Measurements from ENCODE around the gene C18orf32. TPM values are rescaled to one million over a fixed set of nuclear protein-coding genes. Genes with fewer than 3 reads are reported as not detected.
"Not testable (repeated sequence)": the region's sequence is repeated elsewhere in the genome, so short reads cannot be mapped to it uniquely, and the experiment has no call there.

The C18orf32 gene
- total and polyA plus RNA-seq, 5 donors from 2014 or later: 34.8 to 108 (median 92.5) TPM

DNA sequence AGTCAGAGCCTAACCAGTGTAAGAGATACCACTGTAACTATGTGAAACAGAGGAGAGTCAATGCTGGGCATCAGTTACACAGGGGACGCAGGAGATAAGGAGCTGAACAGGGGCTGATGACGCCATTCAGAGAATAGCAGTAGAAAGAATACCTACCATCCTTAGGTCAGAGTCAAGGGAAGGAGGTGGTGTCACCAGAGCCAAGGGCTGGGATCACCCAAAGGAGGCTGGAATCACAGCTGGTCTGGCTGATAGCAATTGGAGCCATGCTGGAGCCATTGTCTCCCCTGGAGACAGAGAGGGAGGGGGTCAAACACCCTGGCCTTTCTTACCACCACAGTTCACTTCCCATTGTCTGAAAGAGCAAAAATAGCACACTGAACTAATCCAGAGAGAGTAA lies 37.3 kb upstream of the C18orf32 start:
- DNase-seq (no peak), ATAC-seq (ENCODE audit: low read depth in 2 of 2) (no peak)
- H3K36me3 ChIP-seq (ENCODE audit: control insufficient read depth, insufficient read depth, low read length): no peaks in the 10 kb centered on the region
- no peaks in the 10 kb centered on the region for H3K9me3 Mint-ChIP-seq
- H3K4me3 Mint-ChIP-seq: no peak overlapping the region
- peaks cover 16% of the 10 kb centered on the region for H3K27me3 Mint-ChIP-seq
- no peak overlapping the region for H3K27ac Mint-ChIP-seq
- H3K9me3 ChIP-seq (ENCODE audit: control insufficient read depth in 2 of 2, low read length in 2 of 2): no peaks in the 10 kb centered on the region
- no peak overlapping the region for H3K4me3 ChIP-seq (ENCODE audit: low read depth, low read length)
- H3K4me1 Mint-ChIP-seq: no peaks in the 10 kb centered on the region
- H3K4me1 ChIP-seq (ENCODE audit: control insufficient read depth, insufficient read depth, low read length, poor library complexity, severe bottlenecking): no peaks in the 10 kb centered on the region
- no peak overlapping the region for H3K27ac ChIP-seq (ENCODE audit: insufficient read depth, low read length, poor library complexity, severe bottlenecking)
- H3K27me3 ChIP-seq (ENCODE audit: control insufficient read depth, insufficient read depth, low read length): peaks cover 4% of the 10 kb centered on the region
- no peaks in the 10 kb centered on the region for H3K36me3 Mint-ChIP-seq

DNA sequence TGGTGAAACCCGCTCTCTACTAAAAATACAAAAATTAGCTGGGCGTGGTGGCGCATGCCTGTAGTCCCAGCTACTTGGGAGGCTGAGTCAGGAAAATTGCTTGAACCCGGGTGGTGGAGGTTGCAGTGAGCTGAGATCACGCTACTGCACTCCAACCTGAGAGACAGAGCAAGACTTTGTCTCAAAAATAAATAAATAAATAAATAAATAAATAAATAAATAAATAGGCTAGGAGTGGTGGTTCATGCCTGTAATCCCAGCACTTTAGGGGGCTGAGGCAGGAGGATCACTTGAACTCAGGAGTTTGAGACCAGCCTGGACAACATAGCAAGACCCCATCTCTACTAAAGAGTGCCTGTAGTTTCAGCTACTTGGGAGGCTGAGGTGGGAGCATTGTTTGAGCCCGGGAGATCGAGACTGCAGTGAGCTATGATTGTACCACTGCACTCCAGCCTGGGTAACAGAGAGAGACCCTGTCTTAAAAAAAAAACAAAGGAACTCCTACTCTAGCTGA lies 36.6 kb upstream of the C18orf32 start:
- H3K4me3 Mint-ChIP-seq; H3K27ac ChIP-seq (ENCODE audit: insufficient read depth, low read length, poor library complexity, severe bottlenecking); DNase-seq; H3K36me3 Mint-ChIP-seq; H3K9me3 Mint-ChIP-seq; H3K27me3 ChIP-seq (ENCODE audit: control insufficient read depth, insufficient read depth, low read length); H3K4me3 ChIP-seq (ENCODE audit: low read depth, low read length); H3K4me1 Mint-ChIP-seq; ATAC-seq (ENCODE audit: low read depth in 2 of 2); H3K9me3 ChIP-seq (ENCODE audit: control insufficient read depth in 2 of 2, low read length in 2 of 2); H3K4me1 ChIP-seq (ENCODE audit: control insufficient read depth, insufficient read depth, low read length, poor library complexity, severe bottlenecking); H3K36me3 ChIP-seq (ENCODE audit: control insufficient read depth, insufficient read depth, low read length); H3K27ac Mint-ChIP-seq: not testable (repeated sequence)
- peaks cover 20% of the 10 kb centered on the region for H3K27me3 Mint-ChIP-seq

DNA sequence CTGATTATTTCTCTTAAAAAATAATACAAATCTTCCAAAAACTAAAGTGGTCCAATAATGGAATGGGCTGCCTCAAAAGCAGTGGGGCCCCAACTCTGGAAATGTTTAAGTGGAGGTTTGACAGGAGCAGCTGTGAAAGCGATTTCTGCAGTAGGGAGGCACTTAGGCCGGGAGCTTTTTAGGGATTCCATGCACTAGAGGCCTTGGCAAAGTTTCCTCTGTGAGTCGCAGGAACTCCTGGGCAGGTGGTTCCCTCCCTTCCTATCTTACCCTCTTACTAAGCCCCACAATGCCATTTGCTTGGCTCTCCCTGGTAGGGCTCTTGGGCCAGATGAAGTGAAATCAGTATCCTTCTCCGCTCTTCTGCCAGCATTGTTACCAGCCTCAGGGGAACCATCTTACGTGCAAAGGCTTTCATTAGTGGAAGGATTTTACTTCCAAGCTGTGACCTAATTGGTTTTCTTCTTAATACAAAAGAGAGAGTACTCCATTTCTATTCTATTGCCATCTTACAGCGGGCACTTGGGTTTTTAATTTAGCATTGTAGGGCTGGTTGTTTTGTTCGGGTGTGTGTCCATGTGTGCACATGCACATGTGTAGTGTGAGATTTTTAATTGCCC lies 34.3 kb upstream of the C18orf32 start:
- Histone ChIP-seq H3K27me3 (ENCODE audit: control insufficient read depth, insufficient read depth, low read length) (no peaks in the 10 kb centered on the region), H3K27ac (ENCODE audit: insufficient read depth, low read length, poor library complexity, severe bottlenecking) (no peak overlapping the region), H3K9me3 (ENCODE audit: control insufficient read depth in 2 of 2, low read length in 2 of 2) (no peaks in the 10 kb centered on the region), H3K4me3 (ENCODE audit: low read depth, low read length) (no peak overlapping the region), H3K36me3 (ENCODE audit: control insufficient read depth, insufficient read depth, low read length) (no peaks in the 10 kb centered on the region), H3K4me1 (ENCODE audit: control insufficient read depth, insufficient read depth, low read length, poor library complexity, severe bottlenecking) (no peaks in the 10 kb centered on the region)
- Mint-ChIP-seq H3K27me3 (peaks cover 11% of the 10 kb centered on the region), H3K36me3 (no peaks in the 10 kb centered on the region), H3K4me3 (no peak overlapping the region), H3K27ac (no peak overlapping the region), H3K4me1 (peaks cover 0 to 4% (median 0%) of the 10 kb centered on the region in 4 donors), H3K9me3 (no peaks in the 10 kb centered on the region)
- ATAC-seq (ENCODE audit: low read depth in 2 of 2) (no peak), DNase-seq (no peak)

DNA sequence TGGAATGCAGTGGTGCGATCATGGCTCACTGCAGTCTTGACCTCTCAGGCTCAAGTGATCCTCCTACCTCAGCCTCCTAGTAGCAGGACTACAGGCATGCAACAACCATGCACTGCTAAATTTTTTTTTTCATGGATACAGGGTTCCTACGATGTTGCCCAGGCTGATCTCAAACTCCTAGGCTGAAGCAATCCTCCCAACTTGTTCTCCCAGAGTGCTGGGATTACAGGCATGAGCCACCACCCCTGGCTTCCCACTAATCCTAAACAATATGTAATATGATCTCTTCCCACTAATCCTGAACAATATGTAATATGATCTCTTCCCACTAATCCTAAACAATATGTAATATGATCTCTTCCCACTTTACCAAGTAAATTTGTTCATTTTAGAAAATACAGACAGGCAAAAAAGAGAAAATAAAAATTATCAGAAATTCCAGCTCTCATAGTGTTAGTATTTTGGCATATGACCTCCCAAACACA lies 33.7 kb upstream of the C18orf32 start:
- H3K4me1 ChIP-seq (ENCODE audit: control insufficient read depth, insufficient read depth, low read length, poor library complexity, severe bottlenecking): no peaks in the 10 kb centered on the region
- Mint-ChIP-seq H3K4me3 (no peak overlapping the region), H3K9me3 (no peaks in the 10 kb centered on the region), H3K36me3 (no peaks in the 10 kb centered on the region), H3K27me3 (peaks cover 11% of the 10 kb centered on the region), H3K27ac (no peak overlapping the region), H3K4me1 (peaks cover 0 to 6% (median 0%) of the 10 kb centered on the region in 4 donors)
- DNase-seq (no peak), ATAC-seq (ENCODE audit: low read depth in 2 of 2) (no peak)
- no peaks in the 10 kb centered on the region for H3K9me3 ChIP-seq (ENCODE audit: control insufficient read depth in 2 of 2, low read length in 2 of 2)
- no peaks in the 10 kb centered on the region for H3K36me3 ChIP-seq (ENCODE audit: control insufficient read depth, insufficient read depth, low read length)
- H3K27me3 ChIP-seq (ENCODE audit: control insufficient read depth, insufficient read depth, low read length): no peaks in the 10 kb centered on the region
- no peak overlapping the region for H3K27ac ChIP-seq (ENCODE audit: insufficient read depth, low read length, poor library complexity, severe bottlenecking)
- H3K4me3 ChIP-seq (ENCODE audit: low read depth, low read length): no peak overlapping the region

DNA sequence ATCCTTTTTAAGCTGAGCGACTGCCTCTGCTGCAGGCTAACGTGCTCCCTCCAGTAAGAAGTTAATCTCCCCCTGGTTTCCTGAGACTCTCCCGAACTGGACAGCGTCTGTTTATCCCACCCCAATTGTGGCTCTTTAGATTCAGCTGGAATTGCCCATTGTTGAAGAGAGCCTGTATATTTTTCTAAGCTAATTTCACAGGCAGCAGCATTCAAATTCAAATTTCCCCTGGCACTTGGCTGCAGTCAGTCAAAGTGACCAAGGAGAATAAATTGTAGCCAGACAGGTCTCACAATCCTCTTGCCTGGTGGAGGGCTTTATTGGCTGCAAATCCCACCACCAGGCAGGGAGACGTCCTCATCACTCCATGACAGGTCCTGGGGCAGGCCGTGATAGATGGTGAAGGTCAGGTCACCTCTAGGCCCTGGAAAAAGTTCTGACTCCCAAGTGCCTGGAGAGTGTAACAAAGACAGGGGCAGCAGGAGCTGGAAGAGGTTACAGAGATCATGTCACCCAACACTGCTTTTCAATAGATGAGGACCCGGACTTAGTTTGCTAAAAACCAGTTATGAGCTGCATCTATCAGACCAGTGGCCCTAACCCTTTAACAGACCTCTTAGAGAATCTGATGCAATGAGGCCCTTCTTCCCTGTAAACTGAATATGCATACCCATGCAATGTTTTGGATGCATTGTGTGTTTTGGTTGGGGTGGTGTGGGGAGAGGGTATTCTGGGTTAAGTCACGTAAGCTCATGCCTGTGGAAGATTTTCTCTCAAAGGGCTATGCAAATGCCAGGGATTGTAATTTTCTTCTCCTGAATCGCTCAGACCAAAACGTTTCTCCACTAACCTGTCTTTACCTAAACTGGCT lies 32.3 kb upstream of the C18orf32 start:
- H3K4me3 ChIP-seq (ENCODE audit: low read depth, low read length): no peak overlapping the region
- H3K9me3 Mint-ChIP-seq: no peaks in the 10 kb centered on the region
- DNase-seq (no peak), ATAC-seq (ENCODE audit: low read depth in 2 of 2) (no peak)
- no peaks in the 10 kb centered on the region for H3K4me1 ChIP-seq (ENCODE audit: control insufficient read depth, insufficient read depth, low read length, poor library complexity, severe bottlenecking)
- H3K36me3 ChIP-seq (ENCODE audit: control insufficient read depth, insufficient read depth, low read length): no peaks in the 10 kb centered on the region
- no peak overlapping the region for H3K4me3 Mint-ChIP-seq
- H3K27ac Mint-ChIP-seq: no peak overlapping the region
- no peaks in the 10 kb centered on the region for H3K27me3 ChIP-seq (ENCODE audit: control insufficient read depth, insufficient read depth, low read length)
- no peak overlapping the region for H3K27ac ChIP-seq (ENCODE audit: insufficient read depth, low read length, poor library complexity, severe bottlenecking)
- H3K9me3 ChIP-seq (ENCODE audit: control insufficient read depth in 2 of 2, low read length in 2 of 2): no peaks in the 10 kb centered on the region
- peaks cover 0 to 6% (median 0%) of the 10 kb centered on the region in 4 donors for H3K4me1 Mint-ChIP-seq
- peaks cover 11% of the 10 kb centered on the region for H3K27me3 Mint-ChIP-seq
- H3K36me3 Mint-ChIP-seq: no peaks in the 10 kb centered on the region

DNA sequence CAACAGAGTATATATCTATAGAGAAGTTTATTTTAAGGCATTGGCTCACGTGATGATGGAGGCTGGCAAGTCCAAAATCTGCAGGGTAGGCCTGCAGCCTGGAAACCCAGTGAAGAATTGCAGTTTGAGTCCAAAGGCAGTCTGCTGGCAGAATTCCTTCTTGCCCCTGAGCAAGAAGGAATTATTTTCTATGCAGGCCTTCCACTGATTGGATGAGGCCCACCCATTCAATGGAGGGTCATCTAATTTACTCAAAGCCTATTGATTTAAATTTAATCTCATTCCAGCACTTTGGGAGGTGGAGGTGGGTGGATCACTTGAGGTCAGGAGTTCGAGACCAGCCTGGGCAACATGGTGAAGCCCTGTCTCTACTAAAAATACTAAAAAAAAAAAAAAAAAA lies 30.4 kb upstream of the C18orf32 start:
- Mint-ChIP-seq H3K4me1 (peaks cover 0 to 6% (median 0%) of the 10 kb centered on the region in 4 donors), H3K36me3 (no peaks in the 10 kb centered on the region), H3K27me3 (peaks cover 11% of the 10 kb centered on the region), H3K4me3 (no peak overlapping the region), H3K27ac (no peak overlapping the region), H3K9me3 (no peaks in the 10 kb centered on the region)
- no peak overlapping the region for H3K27ac ChIP-seq (ENCODE audit: insufficient read depth, low read length, poor library complexity, severe bottlenecking)
- no peaks in the 10 kb centered on the region for H3K36me3 ChIP-seq (ENCODE audit: control insufficient read depth, insufficient read depth, low read length)
- H3K27me3 ChIP-seq (ENCODE audit: control insufficient read depth, insufficient read depth, low read length): no peaks in the 10 kb centered on the region
- no peaks in the 10 kb centered on the region for H3K4me1 ChIP-seq (ENCODE audit: control insufficient read depth, insufficient read depth, low read length, poor library complexity, severe bottlenecking)
- H3K9me3 ChIP-seq (ENCODE audit: control insufficient read depth in 2 of 2, low read length in 2 of 2): no peaks in the 10 kb centered on the region
- DNase-seq: no peak
- no peak overlapping the region for H3K4me3 ChIP-seq (ENCODE audit: low read depth, low read length)
- ATAC-seq (ENCODE audit: low read depth in 2 of 2): no peak

DNA sequence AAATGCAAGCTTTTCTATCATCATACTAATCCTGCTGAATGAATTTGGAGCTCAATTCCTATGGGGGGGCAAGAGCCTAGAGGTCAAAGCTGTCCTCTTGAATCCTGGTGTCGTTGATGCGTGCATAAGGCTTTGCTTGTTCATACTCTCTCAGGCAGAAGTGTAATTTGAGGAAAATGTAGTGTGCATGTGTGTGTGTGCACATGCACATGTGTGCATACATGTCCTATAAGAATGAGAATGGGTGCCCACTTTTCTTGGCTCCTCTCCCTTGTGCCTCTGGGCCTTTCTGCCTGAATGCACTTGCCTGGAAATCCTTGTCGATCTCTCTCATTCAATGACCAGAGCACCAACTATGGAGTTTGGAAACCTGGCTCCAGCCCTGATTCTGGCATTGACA lies 28.5 kb upstream of the C18orf32 start:
- Mint-ChIP-seq H3K4me1 (peaks cover 0 to 6% (median 0%) of the 10 kb centered on the region in 4 donors), H3K36me3 (no peaks in the 10 kb centered on the region), H3K4me3 (no peak overlapping the region), H3K27me3 (peaks cover 11% of the 10 kb centered on the region), H3K27ac (no peak overlapping the region), H3K9me3 (no peaks in the 10 kb centered on the region)
- H3K36me3 ChIP-seq (ENCODE audit: control insufficient read depth, insufficient read depth, low read length): no peaks in the 10 kb centered on the region
- no peaks in the 10 kb centered on the region for H3K27me3 ChIP-seq (ENCODE audit: control insufficient read depth, insufficient read depth, low read length)
- no peak overlapping the region for H3K27ac ChIP-seq (ENCODE audit: insufficient read depth, low read length, poor library complexity, severe bottlenecking)
- H3K4me1 ChIP-seq (ENCODE audit: control insufficient read depth, insufficient read depth, low read length, poor library complexity, severe bottlenecking): no peaks in the 10 kb centered on the region
- no peak overlapping the region for H3K4me3 ChIP-seq (ENCODE audit: low read depth, low read length)
- ATAC-seq (ENCODE audit: low read depth in 2 of 2) (no peak), DNase-seq (no peak)
- no peaks in the 10 kb centered on the region for H3K9me3 ChIP-seq (ENCODE audit: control insufficient read depth in 2 of 2, low read length in 2 of 2)

Data from CD4-positive, CD25-positive, alpha-beta regulatory T cell (primary cell).